MM.1S (cell line): ENCODE data around the gene GFER.

Experiments used
- EZH2 ChIP-seq: fragments of 300-600 bp; sonication (generic); optimal IDR thresholded peaks from 2 replicates; pipeline ENCODE3; 2017; ENCODE audit warnings: low read depth, mild to moderate bottlenecking, antibody characterized with exemption, low read length, mixed read lengths
- TF ChIP-seq, protein P1 (sequence below): fragments of 300-600 bp; sonication (generic); IDR thresholded peaks from 2 replicates; pipeline ENCODE4 v1.5.1; 2016; ENCODE audit warnings: antibody characterized with exemption, low read length, mixed read lengths

DNA sequence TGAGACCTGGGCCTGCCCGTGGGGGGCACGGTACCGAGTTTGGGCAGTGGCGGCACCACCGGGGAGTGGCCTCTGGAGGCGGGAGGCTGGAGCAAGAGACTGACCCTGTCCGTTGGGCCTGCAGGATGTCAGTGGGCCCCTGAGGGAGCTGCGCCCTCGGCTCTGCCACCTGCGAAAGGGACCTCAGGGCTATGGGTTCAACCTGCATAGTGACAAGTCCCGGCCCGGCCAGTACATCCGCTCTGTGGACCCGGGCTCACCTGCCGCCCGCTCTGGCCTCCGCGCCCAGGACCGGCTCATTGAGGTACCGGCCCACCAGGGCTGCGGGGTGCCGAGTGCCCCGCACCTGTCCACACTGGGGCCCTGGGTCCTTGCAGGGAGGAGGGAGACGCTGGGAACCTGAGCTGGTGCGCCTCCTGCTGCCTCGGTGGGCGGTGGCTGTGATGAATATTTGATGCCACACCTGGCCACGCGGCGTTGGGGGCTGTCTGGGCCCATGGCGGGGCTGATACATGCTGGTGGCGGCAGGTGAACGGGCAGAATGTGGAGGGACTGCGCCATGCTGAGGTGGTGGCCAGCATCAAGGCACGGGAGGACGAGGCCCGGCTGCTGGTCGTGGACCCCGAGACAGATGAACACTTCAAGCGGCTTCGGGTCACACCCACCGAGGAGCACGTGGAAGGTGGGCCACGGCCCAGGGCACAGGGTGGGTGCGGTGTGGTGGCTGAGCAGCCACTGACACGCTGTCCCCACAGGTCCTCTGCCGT is 52.4 kb downstream of the GFER start:
- TF ChIP-seq EZH2, result no peak
- TF ChIP-seq, protein P1, sequence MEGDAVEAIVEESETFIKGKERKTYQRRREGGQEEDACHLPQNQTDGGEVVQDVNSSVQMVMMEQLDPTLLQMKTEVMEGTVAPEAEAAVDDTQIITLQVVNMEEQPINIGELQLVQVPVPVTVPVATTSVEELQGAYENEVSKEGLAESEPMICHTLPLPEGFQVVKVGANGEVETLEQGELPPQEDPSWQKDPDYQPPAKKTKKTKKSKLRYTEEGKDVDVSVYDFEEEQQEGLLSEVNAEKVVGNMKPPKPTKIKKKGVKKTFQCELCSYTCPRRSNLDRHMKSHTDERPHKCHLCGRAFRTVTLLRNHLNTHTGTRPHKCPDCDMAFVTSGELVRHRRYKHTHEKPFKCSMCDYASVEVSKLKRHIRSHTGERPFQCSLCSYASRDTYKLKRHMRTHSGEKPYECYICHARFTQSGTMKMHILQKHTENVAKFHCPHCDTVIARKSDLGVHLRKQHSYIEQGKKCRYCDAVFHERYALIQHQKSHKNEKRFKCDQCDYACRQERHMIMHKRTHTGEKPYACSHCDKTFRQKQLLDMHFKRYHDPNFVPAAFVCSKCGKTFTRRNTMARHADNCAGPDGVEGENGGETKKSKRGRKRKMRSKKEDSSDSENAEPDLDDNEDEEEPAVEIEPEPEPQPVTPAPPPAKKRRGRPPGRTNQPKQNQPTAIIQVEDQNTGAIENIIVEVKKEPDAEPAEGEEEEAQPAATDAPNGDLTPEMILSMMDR, result no peak
